Measurements from ENCODE around the gene ELMO1. TPM values are rescaled to one million over a fixed set of nuclear protein-coding genes. Genes with fewer than 3 reads are reported as not detected.

ELMO1 gene
- total and polyA plus RNA-seq, 2 of the 13 experiments (the other 11 are each of a cell fraction or from before 2014, with no cell fraction given), result 0.11 to 0.17 TPM

DNA sequence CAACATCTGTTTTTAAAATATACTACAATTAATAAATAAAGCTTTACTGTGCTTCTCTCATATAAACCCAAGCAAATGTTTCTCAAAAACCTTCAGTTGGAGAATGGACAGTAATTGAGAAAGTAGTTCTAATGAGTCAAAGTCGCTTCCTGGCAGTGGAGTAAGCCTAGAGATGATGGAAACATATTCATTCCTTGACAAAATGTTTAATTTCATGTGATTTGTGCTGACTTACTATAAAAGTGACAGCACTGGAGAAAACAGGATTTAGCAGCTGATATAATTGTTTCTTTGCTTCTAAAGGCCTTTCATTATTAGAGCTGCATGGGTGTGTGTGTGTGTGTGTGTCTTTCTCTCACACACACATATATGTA, 9.0 kb downstream of the ELMO1 start (continued):
- TF ChIP-seq, protein P1, sequence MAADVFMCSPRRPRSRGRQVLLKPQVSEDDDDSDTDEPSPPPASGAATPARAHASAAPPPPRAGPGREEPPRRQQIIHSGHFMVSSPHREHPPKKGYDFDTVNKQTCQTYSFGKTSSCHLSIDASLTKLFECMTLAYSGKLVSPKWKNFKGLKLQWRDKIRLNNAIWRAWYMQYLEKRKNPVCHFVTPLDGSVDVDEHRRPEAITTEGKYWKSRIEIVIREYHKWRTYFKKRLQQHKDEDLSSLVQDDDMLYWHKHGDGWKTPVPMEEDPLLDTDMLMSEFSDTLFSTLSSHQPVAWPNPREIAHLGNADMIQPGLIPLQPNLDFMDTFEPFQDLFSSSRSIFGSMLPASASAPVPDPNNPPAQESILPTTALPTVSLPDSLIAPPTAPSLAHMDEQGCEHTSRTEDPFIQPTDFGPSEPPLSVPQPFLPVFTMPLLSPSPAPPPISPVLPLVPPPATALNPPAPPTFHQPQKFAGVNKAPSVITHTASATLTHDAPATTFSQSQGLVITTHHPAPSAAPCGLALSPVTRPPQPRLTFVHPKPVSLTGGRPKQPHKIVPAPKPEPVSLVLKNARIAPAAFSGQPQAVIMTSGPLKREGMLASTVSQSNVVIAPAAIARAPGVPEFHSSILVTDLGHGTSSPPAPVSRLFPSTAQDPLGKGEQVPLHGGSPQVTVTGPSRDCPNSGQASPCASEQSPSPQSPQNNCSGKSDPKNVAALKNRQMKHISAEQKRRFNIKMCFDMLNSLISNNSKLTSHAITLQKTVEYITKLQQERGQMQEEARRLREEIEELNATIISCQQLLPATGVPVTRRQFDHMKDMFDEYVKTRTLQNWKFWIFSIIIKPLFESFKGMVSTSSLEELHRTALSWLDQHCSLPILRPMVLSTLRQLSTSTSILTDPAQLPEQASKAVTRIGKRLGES (CRISPR knock-in tag; IDR thresholded peaks at IDR 0.05; ENCODE audit: borderline replicate concordance), result no peak
- TF ChIP-seq, protein P2, sequence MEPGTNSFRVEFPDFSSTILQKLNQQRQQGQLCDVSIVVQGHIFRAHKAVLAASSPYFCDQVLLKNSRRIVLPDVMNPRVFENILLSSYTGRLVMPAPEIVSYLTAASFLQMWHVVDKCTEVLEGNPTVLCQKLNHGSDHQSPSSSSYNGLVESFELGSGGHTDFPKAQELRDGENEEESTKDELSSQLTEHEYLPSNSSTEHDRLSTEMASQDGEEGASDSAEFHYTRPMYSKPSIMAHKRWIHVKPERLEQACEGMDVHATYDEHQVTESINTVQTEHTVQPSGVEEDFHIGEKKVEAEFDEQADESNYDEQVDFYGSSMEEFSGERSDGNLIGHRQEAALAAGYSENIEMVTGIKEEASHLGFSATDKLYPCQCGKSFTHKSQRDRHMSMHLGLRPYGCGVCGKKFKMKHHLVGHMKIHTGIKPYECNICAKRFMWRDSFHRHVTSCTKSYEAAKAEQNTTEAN (CRISPR knock-in tag; conservative IDR thresholded peaks at IDR 0.05), result no peak
- TF ChIP-seq TEAD3 (CRISPR knock-in tag; optimal IDR thresholded peaks at IDR 0.05; ENCODE audit: borderline replicate concordance) (no peak), SNRNP70 (IDR thresholded peaks at IDR 0.05; ENCODE audit: low read depth, low read length) (no peak), ZFP36L1 (CRISPR knock-in tag; IDR thresholded peaks at IDR 0.05) (no peak), MYNN (CRISPR knock-in tag; IDR thresholded peaks at IDR 0.05; ENCODE audit: low read depth) (no peak), ZNF350 (CRISPR knock-in tag; IDR thresholded peaks at IDR 0.05; ENCODE audit: borderline replicate concordance, low read depth) (no peak), RBM39 (IDR thresholded peaks at IDR 0.05; ENCODE audit: low read depth, low read length, poor library complexity, severe bottlenecking) (no peak)
- TF ChIP-seq, protein P3, sequence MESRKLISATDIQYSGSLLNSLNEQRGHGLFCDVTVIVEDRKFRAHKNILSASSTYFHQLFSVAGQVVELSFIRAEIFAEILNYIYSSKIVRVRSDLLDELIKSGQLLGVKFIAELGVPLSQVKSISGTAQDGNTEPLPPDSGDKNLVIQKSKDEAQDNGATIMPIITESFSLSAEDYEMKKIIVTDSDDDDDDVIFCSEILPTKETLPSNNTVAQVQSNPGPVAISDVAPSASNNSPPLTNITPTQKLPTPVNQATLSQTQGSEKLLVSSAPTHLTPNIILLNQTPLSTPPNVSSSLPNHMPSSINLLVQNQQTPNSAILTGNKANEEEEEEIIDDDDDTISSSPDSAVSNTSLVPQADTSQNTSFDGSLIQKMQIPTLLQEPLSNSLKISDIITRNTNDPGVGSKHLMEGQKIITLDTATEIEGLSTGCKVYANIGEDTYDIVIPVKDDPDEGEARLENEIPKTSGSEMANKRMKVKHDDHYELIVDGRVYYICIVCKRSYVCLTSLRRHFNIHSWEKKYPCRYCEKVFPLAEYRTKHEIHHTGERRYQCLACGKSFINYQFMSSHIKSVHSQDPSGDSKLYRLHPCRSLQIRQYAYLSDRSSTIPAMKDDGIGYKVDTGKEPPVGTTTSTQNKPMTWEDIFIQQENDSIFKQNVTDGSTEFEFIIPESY (CRISPR knock-in tag; IDR thresholded peaks at IDR 0.05), result no peak

Data from HepG2 (cell line).